Measurements from ENCODE around the gene NUMB. TPM values are rescaled to one million over a fixed set of nuclear protein-coding genes. Genes with fewer than 3 reads are reported as not detected.

Gene NUMB
- total and polyA plus RNA-seq, 9 donors, result 32.9 to 78.2 (median 67.6) TPM

DNA sequence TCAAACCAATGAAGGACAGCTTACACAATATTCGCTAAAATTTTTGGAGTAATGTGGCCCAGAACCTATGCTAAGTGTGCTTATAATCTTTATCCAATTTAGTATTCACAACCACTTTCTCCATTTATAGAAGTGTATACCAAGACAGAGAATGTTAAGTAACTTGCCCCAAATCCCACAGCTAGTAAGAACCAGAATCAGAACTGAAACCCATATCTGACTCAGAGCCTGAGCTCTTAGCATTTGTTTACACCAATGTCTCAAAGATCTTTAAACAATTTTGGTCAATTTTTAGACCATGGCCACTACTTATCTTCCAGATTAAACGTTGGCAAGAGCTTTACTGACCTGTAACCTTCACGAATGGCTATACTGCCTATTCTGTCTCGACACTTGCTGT, 168.1 kb downstream of the NUMB start:
- Histone ChIP-seq H3K4me3 (no peak overlapping the region), H3K27ac (no peak overlapping the region), H3K27me3 (no peaks in the 10 kb centered on the region), H3K9me3 (no peaks in the 10 kb centered on the region), H3K36me3 (no peaks in the 10 kb centered on the region), H3K4me1 (ENCODE audit: insufficient read depth) (no peaks in the 10 kb centered on the region)
- WGBS, 3 donors, result 49 to 60% (median 56%) methylated on average over 4 of the region's 4 CpGs
- no peak for DNase-seq
- TF ChIP-seq, protein P1, sequence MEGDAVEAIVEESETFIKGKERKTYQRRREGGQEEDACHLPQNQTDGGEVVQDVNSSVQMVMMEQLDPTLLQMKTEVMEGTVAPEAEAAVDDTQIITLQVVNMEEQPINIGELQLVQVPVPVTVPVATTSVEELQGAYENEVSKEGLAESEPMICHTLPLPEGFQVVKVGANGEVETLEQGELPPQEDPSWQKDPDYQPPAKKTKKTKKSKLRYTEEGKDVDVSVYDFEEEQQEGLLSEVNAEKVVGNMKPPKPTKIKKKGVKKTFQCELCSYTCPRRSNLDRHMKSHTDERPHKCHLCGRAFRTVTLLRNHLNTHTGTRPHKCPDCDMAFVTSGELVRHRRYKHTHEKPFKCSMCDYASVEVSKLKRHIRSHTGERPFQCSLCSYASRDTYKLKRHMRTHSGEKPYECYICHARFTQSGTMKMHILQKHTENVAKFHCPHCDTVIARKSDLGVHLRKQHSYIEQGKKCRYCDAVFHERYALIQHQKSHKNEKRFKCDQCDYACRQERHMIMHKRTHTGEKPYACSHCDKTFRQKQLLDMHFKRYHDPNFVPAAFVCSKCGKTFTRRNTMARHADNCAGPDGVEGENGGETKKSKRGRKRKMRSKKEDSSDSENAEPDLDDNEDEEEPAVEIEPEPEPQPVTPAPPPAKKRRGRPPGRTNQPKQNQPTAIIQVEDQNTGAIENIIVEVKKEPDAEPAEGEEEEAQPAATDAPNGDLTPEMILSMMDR (IDR thresholded peaks at IDR 0.05), result no peak
- TF ChIP-seq POLR2A (IDR thresholded peaks at IDR 0.05) (no peak), EP300 (IDR thresholded peaks at IDR 0.05) (no peak)
- intact Hi-C loops (cut with DNase I), result loop anchor here in 1 of 4 donors (10.0 kb wide), 1 partner anchor 175 kb away; no protein-coding TSS in a partner anchor

DNA sequence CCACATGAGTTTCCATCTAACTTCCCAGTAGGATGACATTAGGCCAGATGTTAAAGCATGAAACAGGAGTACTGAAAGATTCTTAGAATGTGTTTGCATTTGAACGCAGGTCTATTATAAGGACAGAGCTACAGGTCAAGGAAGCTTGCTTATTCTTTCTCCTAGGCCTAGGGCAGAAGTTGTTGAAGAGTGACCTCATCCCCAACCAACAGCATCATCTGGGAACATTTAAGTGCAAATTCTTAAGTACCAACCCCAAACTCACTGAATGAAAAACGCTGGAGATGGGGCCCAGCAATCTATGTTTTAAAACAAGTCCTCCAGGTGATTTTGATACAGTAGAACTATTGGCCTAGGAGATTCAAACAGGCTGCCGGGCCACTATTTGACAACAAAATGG, 168.6 kb downstream of the NUMB start:
- intact Hi-C loops (cut with DNase I), result loop anchor here in 1 of 4 donors (10.0 kb wide), 1 partner anchor 175 kb away; no protein-coding TSS in a partner anchor
- TF ChIP-seq EP300 (IDR thresholded peaks at IDR 0.05), result no peak
- TF ChIP-seq, protein P1 (IDR thresholded peaks at IDR 0.05), result no peak
- TF ChIP-seq POLR2A (IDR thresholded peaks at IDR 0.05), result no peak
- Histone ChIP-seq H3K36me3 (no peaks in the 10 kb centered on the region), H3K4me3 (no peak overlapping the region), H3K4me1 (ENCODE audit: insufficient read depth) (no peaks in the 10 kb centered on the region), H3K27ac (no peak overlapping the region), H3K27me3 (no peaks in the 10 kb centered on the region), H3K9me3 (no peaks in the 10 kb centered on the region)
- DNase-seq, result no peak
- 59 to 68% (median 67%) methylated on average over 3 of the region's 3 CpGs for WGBS, 3 donors

DNA sequence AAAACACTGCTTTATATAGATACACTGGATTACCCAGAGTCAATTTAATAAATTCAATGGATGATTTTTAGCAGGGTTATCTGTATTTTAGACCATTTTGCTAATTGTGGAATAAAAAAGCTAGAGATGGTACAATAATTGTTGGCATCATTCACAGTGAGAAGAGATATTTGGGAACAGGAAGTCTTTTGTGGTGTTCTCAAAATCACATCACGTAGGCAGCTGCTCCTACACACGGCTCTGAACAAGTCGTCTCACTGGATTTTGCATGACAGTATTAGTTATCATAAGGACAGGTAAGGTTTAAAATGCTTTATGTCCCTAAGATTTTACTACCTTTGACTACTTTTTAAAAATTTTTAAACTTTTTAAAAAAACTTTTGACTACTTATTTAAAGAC, 169.0 kb downstream of the NUMB start:
- no peaks in the 10 kb centered on the region for H3K36me3 ChIP-seq
- TF ChIP-seq, protein P1 (IDR thresholded peaks at IDR 0.05), result no peak
- no peak for TF ChIP-seq EP300 (IDR thresholded peaks at IDR 0.05)
- no peak for TF ChIP-seq POLR2A (IDR thresholded peaks at IDR 0.05)
- 29 to 32% (median 31%) methylated on average over 3 of the region's 3 CpGs for WGBS, 3 donors
- H3K4me3 ChIP-seq, result no peak overlapping the region
- no peaks in the 10 kb centered on the region for H3K4me1 ChIP-seq (ENCODE audit: insufficient read depth)
- intact Hi-C loops (cut with DNase I), result no loop called here
- H3K27ac ChIP-seq, result no peak overlapping the region
- H3K27me3 ChIP-seq, result no peaks in the 10 kb centered on the region
- H3K9me3 ChIP-seq, result no peaks in the 10 kb centered on the region
- no peak for DNase-seq

DNA sequence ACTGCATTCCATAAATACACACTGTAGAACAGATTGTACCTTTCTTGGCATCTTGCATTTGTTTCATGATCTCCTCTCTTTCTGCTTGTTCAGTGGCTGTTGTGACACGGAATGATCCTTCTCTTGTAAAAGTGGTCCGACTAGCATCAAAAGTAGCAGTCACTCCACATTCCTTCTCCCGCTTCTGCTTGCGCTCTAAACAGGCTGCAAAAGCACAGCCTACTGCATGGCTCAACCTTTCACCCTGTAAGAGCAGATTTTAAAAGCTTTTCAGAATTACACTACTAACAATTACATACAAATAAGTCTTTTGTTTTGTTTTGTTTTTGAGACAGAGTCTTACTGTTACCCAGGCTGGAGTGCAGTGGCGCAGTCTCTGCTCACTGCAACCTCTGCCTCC, 171.3 kb downstream of the NUMB start:
- intact Hi-C loops (cut with DNase I), result no loop called here
- Histone ChIP-seq H3K27me3 (no peaks in the 10 kb centered on the region), H3K36me3 (no peaks in the 10 kb centered on the region), H3K27ac (no peak overlapping the region), H3K4me3 (no peak overlapping the region), H3K9me3 (no peaks in the 10 kb centered on the region), H3K4me1 (ENCODE audit: insufficient read depth) (no peaks in the 10 kb centered on the region)
- no peak for DNase-seq
- TF ChIP-seq, protein P1 (IDR thresholded peaks at IDR 0.05), result no peak
- no peak for TF ChIP-seq EP300 (IDR thresholded peaks at IDR 0.05)
- TF ChIP-seq POLR2A (IDR thresholded peaks at IDR 0.05), result no peak
- 86% methylated on average over 5 of the region's 5 CpGs for WGBS, 3 donors
